ENCODE data around the gene SLC36A3.

DNA sequence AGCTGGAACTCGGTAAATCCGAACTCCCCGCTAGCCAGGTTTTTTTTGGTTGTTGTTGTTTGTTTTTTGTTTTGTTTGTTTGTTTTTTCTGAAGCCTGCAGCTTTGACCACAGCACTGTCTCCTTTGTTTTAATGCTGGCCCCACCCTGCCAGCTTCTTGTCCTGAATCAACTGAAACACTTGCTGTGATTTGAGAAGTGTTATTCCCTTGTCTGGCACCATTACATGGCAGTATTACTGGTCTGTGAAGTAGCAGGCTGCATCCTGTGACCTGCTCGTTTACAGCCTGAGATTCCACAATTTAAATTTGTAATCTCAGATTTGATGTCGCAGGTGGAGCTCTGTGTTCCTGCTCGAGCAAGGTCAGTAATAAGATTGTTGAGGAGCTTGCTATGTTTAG is 45.2 kb upstream of the SLC36A3 start:
- TF ChIP-seq TAF1 (IDR thresholded peaks at IDR 0.05; ENCODE audit: borderline replicate concordance, low read depth, low read length): no peak
- no peak for TF ChIP-seq POLR2A (IDR thresholded peaks at IDR 0.05; ENCODE audit: low read depth, low read length)

Data from GM12892 (cell line).